Endothelial cell of umbilical vein (primary cell): ENCODE measurements around the gene KIF21B. TPM values are rescaled to one million over a fixed set of nuclear protein-coding genes. Genes with fewer than 3 reads are reported as not detected.

Experiments
- BruUV-seq: library from RNA; stranded (reverse); fragments of 400-500 nt; replicated peaks from 2 replicates; lab custom pipeline; 2021; lab: Mats Ljungman, UMichigan
- CTCF ChIA-PET: fragments of 300-600, 350-600 bp; sonication (Branson Sonifier 250); formaldehyde crosslinking; loops from one replicate; lab custom pipeline; 2021; ENCODE audit warnings: antibody characterized with exemption, inconsistent platforms; lab: Charles Lee
- POLR2A ChIA-PET: fragments of 300-600, 350-600 bp; sonication (Branson Sonifier 250); formaldehyde crosslinking; loops from one replicate; lab custom pipeline; 2021; ENCODE audit warnings: antibody characterized with exemption, inconsistent platforms; lab: Charles Lee
- DNase-seq: peaks from one replicate; pipeline ENCODE4 v3.0.0-alpha.2; 2011; ENCODE audit warnings: low read depth, low spot score
- FAIRE-seq: peaks from 2 replicates; lab custom pipeline; 2011; peaks lifted over from hg19 to GRCh38; lab: Jason Lieb, UNC
- H2AFZ ChIP-seq: 2 replicates; pipeline ENCODE4 v1.6.0; 2012; ENCODE audit warnings: low read depth, low read length, control low read depth, inconsistent platforms
- H3K27ac ChIP-seq: 2 replicates; pipeline ENCODE4 v1.5.1; 2011; ENCODE audit warnings: low read depth, mild to moderate bottlenecking, control low read depth, low read length, moderate library complexity; ENCODE audit not compliant: insufficient read depth
- H3K27me3 ChIP-seq, 2 experiments: 2 replicates each; pipeline versions ENCODE4 v1.6.0 to v1.6.1; 2011; ENCODE audit warnings: low read length in 2 of 2, mixed read lengths in 1 of 2; ENCODE audit not compliant: control insufficient read depth in 2 of 2, insufficient read depth in 2 of 2
- H3K36me3 ChIP-seq, 2 experiments: 2 replicates in 1 of 2; 3 replicates in 1 of 2; pipeline ENCODE4 v1.5.1; 2011; ENCODE audit warnings: low read length in 2 of 2, mild to moderate bottlenecking in 1 of 2, moderate library complexity in 1 of 2; ENCODE audit not compliant: control insufficient read depth in 2 of 2, insufficient read depth in 2 of 2; ENCODE audit errors: extremely low read depth in 1 of 2
- H3K4me1 ChIP-seq: 3 replicates; pipeline ENCODE4 v1.5.1; 2011; ENCODE audit warnings: mild to moderate bottlenecking, low read length; ENCODE audit not compliant: control insufficient read depth, insufficient read depth; ENCODE audit errors: extremely low read depth
- H3K4me2 ChIP-seq: 2 replicates; pipeline ENCODE4 v1.6.1; 2011; ENCODE audit warnings: low read length, control low read depth, mixed read lengths; ENCODE audit not compliant: insufficient read depth
- H3K4me3 ChIP-seq, 3 experiments: fragments of 200-600 bp in 1 of 3; sonication (generic), shearing (Covaris generic) in 1 of 3; replicated peaks in 1 of 3; 2 replicates each; pipeline ENCODE4 v1.5.1; 2011 to 2016; ENCODE audit warnings: control low read depth in 3 of 3, low read length in 3 of 3, mild to moderate bottlenecking in 2 of 3, inconsistent platforms in 1 of 3, low read depth in 1 of 3, moderate library complexity in 1 of 3; ENCODE audit not compliant: insufficient read depth in 1 of 3
- H3K79me2 ChIP-seq: 2 replicates; pipeline ENCODE4 v1.6.0; 2012; ENCODE audit warnings: low read length, inconsistent platforms; ENCODE audit not compliant: control insufficient read depth, insufficient read depth
- H3K9ac ChIP-seq: replicated peaks from 2 replicates; pipeline ENCODE3; 2011; ENCODE audit warnings: low read length, control low read depth; ENCODE audit not compliant: insufficient read depth; ENCODE audit errors: extremely low read depth
- H3K9me1 ChIP-seq: replicated peaks from 3 replicates; pipeline ENCODE4 v1.6.0; 2011; ENCODE audit warnings: mild to moderate bottlenecking, low read length; ENCODE audit not compliant: control insufficient read depth, insufficient read depth; ENCODE audit errors: extremely low read depth
- H3K9me3 ChIP-seq: replicated peaks from 2 replicates; pipeline ENCODE4 v1.5.1; 2012; ENCODE audit warnings: low read length, inconsistent platforms; ENCODE audit not compliant: control insufficient read depth, insufficient read depth
- H4K20me1 ChIP-seq: replicated peaks from 2 replicates; pipeline ENCODE3; 2011; ENCODE audit warnings: mild to moderate bottlenecking, low read length; ENCODE audit not compliant: control insufficient read depth, insufficient read depth; ENCODE audit errors: extremely low read depth
- CTCF ChIP-seq, 2 donors: IDR thresholded peaks; 1 replicate in 1 of 2; 2 replicates in 1 of 2; pipeline ENCODE4 v1.5.1; 2011; ENCODE audit warnings: low read length in 2 of 2, mild to moderate bottlenecking in 2 of 2, moderate library complexity in 2 of 2, control low read depth in 1 of 2, inconsistent platforms in 1 of 2, low read depth in 1 of 2; ENCODE audit not compliant: insufficient read depth in 1 of 2; ENCODE audit errors: extremely low read depth in 1 of 2
- EZH2 ChIP-seq: IDR thresholded peaks from 2 replicates; pipeline ENCODE4 v1.6.1; 2012; ENCODE audit warnings: borderline replicate concordance, low read depth, mild to moderate bottlenecking, moderate library complexity, low read length, inconsistent platforms; ENCODE audit not compliant: severe bottlenecking
- FOS ChIP-seq: IDR thresholded peaks from 2 replicates; pipeline ENCODE4 v1.6.1; 2011; ENCODE audit warnings: mild to moderate bottlenecking, low read length, moderate library complexity, borderline replicate concordance; ENCODE audit not compliant: insufficient read depth
- GATA2 ChIP-seq: IDR thresholded peaks from 2 replicates; pipeline ENCODE4 v1.7.0; 2011; ENCODE audit warnings: low read depth, mild to moderate bottlenecking, moderate library complexity, mixed read lengths, low read length; ENCODE audit not compliant: insufficient read length, insufficient read depth
- JUN ChIP-seq: IDR thresholded peaks from 2 replicates; pipeline ENCODE4 v1.6.1; 2011; ENCODE audit warnings: borderline replicate concordance, low read depth; ENCODE audit not compliant: insufficient read length, insufficient read depth
- MAX ChIP-seq: IDR thresholded peaks from 2 replicates; pipeline ENCODE4 v1.6.1; 2011; ENCODE audit not compliant: insufficient read depth, insufficient read length
- MYC ChIP-seq: IDR thresholded peaks from one replicate; pipeline ENCODE4 v1.6.1; 2011; ENCODE audit warnings: mild to moderate bottlenecking, low read depth, low read length
- POLR2A ChIP-seq: IDR thresholded peaks from 2 replicates; pipeline ENCODE4 v1.6.1; 2012; ENCODE audit warnings: low read depth, mild to moderate bottlenecking, control low read depth, low read length
- POLR2AphosphoS5 ChIP-seq: IDR thresholded peaks from 2 replicates; pipeline ENCODE4 v1.6.1; 2012; ENCODE audit warnings: low read depth, mild to moderate bottlenecking, control low read depth, low read length, moderate library complexity; ENCODE audit not compliant: insufficient read depth
- dilution Hi-C: fragments of 300-500 bp; cut with MboI; formaldehyde crosslinking; loops from one replicate; pipeline ENCODE4 v1.15.0; 2019; ENCODE audit warnings: low sequenced_read_pairs; ENCODE audit not compliant: extremely low pct_ligation_motif_present
- intact Hi-C: fragments of 100-400 bp; cut with micrococcal nuclease; formaldehyde crosslinking; loops from one replicate; pipeline ENCODE4 v1.10.0; 2022
- polyA plus RNA-seq, 4 experiments: library from polyadenylated mRNA; depleted of rRNA in 3 of 4; stranded (reverse) in 3 of 4; unstranded in 1 of 4; fragments of >200 nt; gene quantifications; 2 replicates each; pipeline versions ENCODE4 v1.2.1 to v1.2.3, GENCODE V29; 2011 to 2012; ENCODE audit warnings: missing spikeins in 1 of 4
- total RNA-seq: library from RNA; stranded (reverse); gene quantifications from 2 replicates; pipeline ENCODE4 v1.2.3, GENCODE V29; 2021

KIF21B gene
- total and polyA plus RNA-seq, 2 donors (not counting 3 experiments of a cell fraction or from before 2014, with no cell fraction given), result 1.9 to 4.4 TPM

GRCh38 chr1:201059401-201059800 lies 35.9 kb upstream of the KIF21B start:
- Histone ChIP-seq H3K36me3 (no peaks in the 10 kb centered on the region), H3K9me3 (no peaks in the 10 kb centered on the region), H3K9ac (no peak overlapping the region), H3K4me1 (no peaks in the 10 kb centered on the region), H4K20me1 (no peaks in the 10 kb centered on the region), H3K4me2 (no peak overlapping the region), H3K9me1 (no peaks in the 10 kb centered on the region), H3K27me3 (peaks cover 4 to 5% of the 10 kb centered on the region in 2 experiments), H3K27ac (no peak overlapping the region), H3K4me3 (no peak overlapping the region), H3K79me2 (no peaks in the 10 kb centered on the region), H2AFZ (no peak overlapping the region)
- no peak for TF ChIP-seq GATA2
- no peak for TF ChIP-seq MAX
- no peak for TF ChIP-seq MYC
- no peak for TF ChIP-seq FOS
- no peak for TF ChIP-seq EZH2
- no peak for TF ChIP-seq POLR2A
- TF ChIP-seq JUN, result no peak
- TF ChIP-seq POLR2AphosphoS5, result no peak
- TF ChIP-seq CTCF (IDR thresholded peaks at IDR 0.05; ENCODE audit: extremely low read depth in 1 of 2, insufficient read depth in 1 of 2, low read depth in 1 of 2, low read length in 2 of 2), result no peak
- BruUV-seq, result no TSS peak
- ChIA-PET POLR2A (no interaction called here), CTCF (no interaction called here)
- intact Hi-C loops (no loop called here), dilution Hi-C loops (no loop called here)
- no peak for DNase-seq
- FAIRE-seq, result no peak
